ENCODE results near the gene CNTFR. TPM values are rescaled to one million over a fixed set of nuclear protein-coding genes. Genes with fewer than 3 reads are reported as not detected.

The CNTFR gene
- total and polyA plus RNA-seq, 12 donors, result 1.1 to 15.2 (median 3.8) TPM

DNA sequence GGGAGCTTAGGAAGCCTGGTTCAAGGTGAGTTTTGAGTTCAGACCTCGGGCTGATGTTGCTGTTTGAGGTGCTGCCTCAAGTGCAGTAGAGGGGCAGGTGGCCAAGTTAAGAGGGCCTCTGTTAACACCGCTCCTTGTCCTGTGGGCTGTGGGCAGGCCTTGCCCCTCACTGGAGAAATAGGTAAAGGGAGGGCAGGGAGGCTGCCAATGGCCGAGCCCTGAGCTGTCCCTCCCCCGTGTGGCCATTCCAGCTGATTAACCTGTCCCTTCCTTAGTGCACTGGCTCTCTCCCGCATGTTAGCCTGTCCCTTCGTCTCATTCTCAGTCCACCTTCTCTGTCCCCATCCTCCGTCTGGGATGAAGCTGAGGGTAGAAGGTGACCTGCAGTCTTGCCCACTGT is 21.4 kb downstream of the CNTFR start:
- intact Hi-C loops (cut with DNase I), result no loop called here
- no peaks in the 10 kb centered on the region for H3K4me1 ChIP-seq (replicated peaks in 1 of 2)
- no peak overlapping the region for H3K4me3 ChIP-seq
- 80 to 86% (median 84%) methylated on average over 4 to 7 of the region's 7 CpGs for WGBS, 4 donors
- DNase-seq, result no peak
- H3K27ac ChIP-seq, result no peak overlapping the region
- no peaks in the 10 kb centered on the region for H3K36me3 ChIP-seq (replicated peaks in 1 of 2)
- no peaks in the 10 kb centered on the region for H3K9me3 ChIP-seq (replicated peaks in 1 of 3)
- H3K27me3 ChIP-seq, result no peaks in the 10 kb centered on the region
- TF ChIP-seq POLR2A (IDR thresholded peaks at IDR 0.05), result no peak
- TF ChIP-seq, protein P1, sequence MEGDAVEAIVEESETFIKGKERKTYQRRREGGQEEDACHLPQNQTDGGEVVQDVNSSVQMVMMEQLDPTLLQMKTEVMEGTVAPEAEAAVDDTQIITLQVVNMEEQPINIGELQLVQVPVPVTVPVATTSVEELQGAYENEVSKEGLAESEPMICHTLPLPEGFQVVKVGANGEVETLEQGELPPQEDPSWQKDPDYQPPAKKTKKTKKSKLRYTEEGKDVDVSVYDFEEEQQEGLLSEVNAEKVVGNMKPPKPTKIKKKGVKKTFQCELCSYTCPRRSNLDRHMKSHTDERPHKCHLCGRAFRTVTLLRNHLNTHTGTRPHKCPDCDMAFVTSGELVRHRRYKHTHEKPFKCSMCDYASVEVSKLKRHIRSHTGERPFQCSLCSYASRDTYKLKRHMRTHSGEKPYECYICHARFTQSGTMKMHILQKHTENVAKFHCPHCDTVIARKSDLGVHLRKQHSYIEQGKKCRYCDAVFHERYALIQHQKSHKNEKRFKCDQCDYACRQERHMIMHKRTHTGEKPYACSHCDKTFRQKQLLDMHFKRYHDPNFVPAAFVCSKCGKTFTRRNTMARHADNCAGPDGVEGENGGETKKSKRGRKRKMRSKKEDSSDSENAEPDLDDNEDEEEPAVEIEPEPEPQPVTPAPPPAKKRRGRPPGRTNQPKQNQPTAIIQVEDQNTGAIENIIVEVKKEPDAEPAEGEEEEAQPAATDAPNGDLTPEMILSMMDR (IDR thresholded peaks at IDR 0.05), result no peak

DNA sequence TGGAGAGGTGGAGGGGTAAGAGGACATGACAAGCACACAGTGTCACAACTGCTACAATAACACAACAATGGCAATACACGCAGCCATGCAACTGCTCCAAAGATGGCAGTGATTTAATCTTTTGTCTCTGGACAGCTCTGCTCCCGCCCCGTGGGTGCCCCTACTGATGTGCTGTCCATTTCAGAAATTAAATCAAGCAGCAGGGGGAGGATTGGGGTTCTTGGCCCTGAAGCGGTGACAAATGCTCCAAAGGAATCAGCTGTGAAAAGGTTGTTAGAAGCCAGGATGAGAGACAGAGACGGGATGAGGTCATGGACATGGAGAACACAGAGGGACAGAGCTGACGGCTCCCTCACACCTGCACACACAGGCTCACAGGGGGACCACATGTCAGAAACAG is 22.6 kb downstream of the CNTFR start:
- no peaks in the 10 kb centered on the region for H3K9me3 ChIP-seq (replicated peaks in 1 of 3)
- WGBS, 4 donors, result 67 to 78% (median 74%) methylated on average over 6 of the region's 6 CpGs
- no peak overlapping the region for H3K27ac ChIP-seq
- intact Hi-C loops (cut with DNase I), result no loop called here
- H3K27me3 ChIP-seq, result no peaks in the 10 kb centered on the region
- TF ChIP-seq, protein P1 (IDR thresholded peaks at IDR 0.05), result no peak
- TF ChIP-seq POLR2A (IDR thresholded peaks at IDR 0.05), result no peak
- H3K4me1 ChIP-seq (replicated peaks in 1 of 2), result no peaks in the 10 kb centered on the region
- H3K4me3 ChIP-seq, result no peak overlapping the region
- H3K36me3 ChIP-seq (replicated peaks in 1 of 2), result no peaks in the 10 kb centered on the region
- DNase-seq, result no peak

DNA sequence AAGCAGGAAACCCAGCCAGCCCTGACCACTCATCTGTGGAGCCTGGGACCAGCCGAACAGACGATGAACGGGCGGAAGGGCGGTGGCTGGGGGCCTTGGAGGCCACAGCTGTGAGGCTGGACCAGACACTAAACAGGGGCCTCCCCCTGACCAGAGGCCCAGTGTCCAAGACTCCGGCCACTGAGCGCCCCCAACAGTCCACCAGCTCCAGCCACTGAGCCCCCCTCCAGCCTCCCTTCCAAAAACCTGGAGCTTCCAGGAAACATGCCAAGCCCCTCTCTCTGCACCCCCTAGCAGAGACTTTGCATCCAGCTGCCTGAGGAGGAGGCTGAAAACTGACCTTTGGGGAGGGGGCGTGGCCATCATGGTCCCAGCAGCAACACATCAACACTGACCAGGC is 23.2 kb downstream of the CNTFR start:
- no peak for TF ChIP-seq POLR2A (IDR thresholded peaks at IDR 0.05)
- TF ChIP-seq, protein P1 (IDR thresholded peaks at IDR 0.05), result no peak
- intact Hi-C loops (cut with DNase I), result no loop called here
- Histone ChIP-seq H3K4me1 (replicated peaks in 1 of 2) (no peaks in the 10 kb centered on the region), H3K4me3 (no peak overlapping the region), H3K36me3 (replicated peaks in 1 of 2) (no peaks in the 10 kb centered on the region), H3K27me3 (no peaks in the 10 kb centered on the region), H3K27ac (no peak overlapping the region), H3K9me3 (replicated peaks in 1 of 3) (no peaks in the 10 kb centered on the region)
- no peak for DNase-seq
- 64 to 88% (median 79%) methylated on average over 5 to 8 of the region's 8 CpGs for WGBS, 4 donors

DNA sequence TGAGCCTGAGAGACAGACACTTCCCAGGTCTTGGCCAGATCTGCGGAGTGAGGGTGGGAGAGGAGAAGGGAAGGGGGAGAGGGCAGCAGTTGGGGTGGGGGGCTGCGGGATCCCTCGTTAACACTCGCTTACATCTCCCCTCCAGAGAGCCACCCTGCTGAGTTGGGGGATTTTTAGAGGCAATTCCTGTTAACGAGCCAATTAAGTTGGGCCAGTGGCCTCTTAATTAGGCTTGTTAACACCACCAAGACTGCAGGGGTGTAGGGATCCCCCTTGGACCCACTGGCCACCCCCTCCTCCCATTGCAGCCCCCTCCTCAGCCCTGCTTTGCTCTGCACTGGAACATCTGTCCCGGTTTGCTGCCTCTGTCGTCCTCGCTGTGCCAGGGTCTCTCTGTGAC is 23.7 kb downstream of the CNTFR start:
- no peak overlapping the region for H3K27ac ChIP-seq
- no peak for DNase-seq
- no peaks in the 10 kb centered on the region for H3K9me3 ChIP-seq (replicated peaks in 1 of 3)
- TF ChIP-seq, protein P1 (IDR thresholded peaks at IDR 0.05), result no peak
- TF ChIP-seq POLR2A (IDR thresholded peaks at IDR 0.05), result no peak
- H3K36me3 ChIP-seq (replicated peaks in 1 of 2), result no peaks in the 10 kb centered on the region
- intact Hi-C loops (cut with DNase I), result no loop called here
- WGBS, 4 donors, result 69 to 80% (median 75%) methylated on average over 7 to 8 of the region's 8 CpGs
- H3K27me3 ChIP-seq, result no peaks in the 10 kb centered on the region
- no peaks in the 10 kb centered on the region for H3K4me1 ChIP-seq (replicated peaks in 1 of 2)
- H3K4me3 ChIP-seq, result no peak overlapping the region
